K562 (cell line): ENCODE results near the gene ST6GALNAC6. TPM values are rescaled to one million over a fixed set of nuclear protein-coding genes. Genes with fewer than 3 reads are reported as not detected.
A peak's percentile ranks its signal among the peaks of the same experiment; 100 is the strongest.

Experiments
- DMBX1 ChIP-seq: fragments of 250-450 bp; sonication (Bioruptor Pico); IDR thresholded peaks from 2 replicates; pipeline ENCODE4 v1.8.0; 2022; ENCODE audit warnings: inconsistent platforms, mild to moderate bottlenecking, moderate library complexity, borderline replicate concordance
- GABPA ChIP-seq: fragments of 200-800 bp; sonication (Bioruptor generic); conservative IDR thresholded peaks from 2 replicates; pipeline ENCODE4 v1.6.1; 2016; ENCODE audit warnings: low read depth, missing genetic modification characterization, missing compliant biosample characterization
- GATAD2B ChIP-seq: fragments of 450-650 bp; IDR thresholded peaks from 2 replicates; pipeline ENCODE4 v1.6.1; 2017; ENCODE audit warnings: mild to moderate bottlenecking, borderline replicate concordance
- HCFC1 ChIP-seq: IDR thresholded peaks from 2 replicates; pipeline ENCODE4 v1.6.1; 2012; ENCODE audit warnings: low read depth, low read length, improper control_type of control experiment
- KDM5B ChIP-seq: fragments of 200-600 bp; sonication (generic); IDR thresholded peaks from 2 replicates; pipeline ENCODE4 v1.6.1; 2012; ENCODE audit warnings: low read depth, mild to moderate bottlenecking, moderate library complexity, low read length, control low read depth, inconsistent platforms; ENCODE audit not compliant: insufficient replicate concordance
- NFIX ChIP-seq: fragments of 250-450 bp; sonication (Bioruptor Pico); IDR thresholded peaks from 2 replicates; pipeline ENCODE4 v1.4.0; 2020; ENCODE audit warnings: low read depth, mild to moderate bottlenecking, moderate library complexity
- NRF1 ChIP-seq, 2 experiments: fragments of 450-650 bp; IDR thresholded peaks in 1 of 2; conservative IDR thresholded peaks in 1 of 2; 2 replicates each; pipeline ENCODE4 v1.6.1; 2014; ENCODE audit warnings: mild to moderate bottlenecking in 2 of 2
- PHF20 ChIP-seq: fragments of 450-650 bp; IDR thresholded peaks from 2 replicates; pipeline ENCODE4 v1.6.1; 2018; ENCODE audit not compliant: partially characterized antibody
- SRF ChIP-seq, 2 experiments: fragments of 250-450, 450-650 bp in 1 of 2; sonication (Bioruptor Pico) in 1 of 2; sonication (generic) in 1 of 2; formaldehyde crosslinking; IDR thresholded peaks; 2 replicates each; pipeline versions ENCODE4 v1.5.0 to v1.5.1; 2020 to 2022; ENCODE audit warnings: mild to moderate bottlenecking in 1 of 2, missing genetic modification reagents in 1 of 2
- ZFP1 ChIP-seq: fragments of 450-650 bp; formaldehyde crosslinking; IDR thresholded peaks from 2 replicates; pipeline ENCODE4 v1.4.0; 2020; ENCODE audit warnings: mild to moderate bottlenecking, mixed read lengths
- polyA plus RNA-seq, 8 experiments: library from polyadenylated mRNA; depleted of rRNA in 4 of 8; stranded (reverse) in 5 of 8; unstranded in 3 of 8; fragments of >200 nt; fragmentation: Nextera tagmentation in 2 of 8; fragmentation: Illumina TruSeq in 1 of 8; extraction: Ambion mirVana in 2 of 8; extraction: Trizol in 1 of 8; gene quantifications; 2 replicates each; pipeline versions ENCODE4 v1.2.1 to v1.2.3, GENCODE V29; 2011 to 2014; ENCODE audit warnings: inconsistent platforms in 1 of 8, missing spikeins in 1 of 8
- total RNA-seq, 7 experiments: library from RNA; depleted of rRNA in 6 of 7; stranded (reverse); fragments of >200 nt in 6 of 7; fragmentation: Illumina TruSeq in 2 of 7; extraction: Trizol in 2 of 7; gene quantifications; 2 replicates each; pipeline versions ENCODE4 v1.2.1 to v1.2.3, GENCODE V29; 2011 to 2021; ENCODE audit warnings: low replicate concordance in 1 of 7
- TF ChIP-seq, protein P1 (sequence below): fragments of 250-450 bp; sonication (Bioruptor Pico); IDR thresholded peaks from 2 replicates; pipeline ENCODE4 v1.4.0; 2020; ENCODE audit warnings: mild to moderate bottlenecking, moderate library complexity, borderline replicate concordance
- TF ChIP-seq, protein P2 (sequence below): IDR thresholded peaks from 2 replicates; pipeline ENCODE4 v1.6.1; 2011; ENCODE audit not compliant: insufficient read length; ENCODE audit errors: extremely low read depth
- TF ChIP-seq, protein P3 (sequence below): fragments of 450-650 bp; IDR thresholded peaks from 2 replicates; pipeline ENCODE4 v1.6.1; 2016; ENCODE audit warnings: low read depth

ST6GALNAC6 gene
- total and polyA plus RNA-seq, 9 of the 15 experiments (the other 6 are each of a cell fraction or from before 2014, with no cell fraction given) = 0.13 to 23.0 (median 14.5) TPM

DNA sequence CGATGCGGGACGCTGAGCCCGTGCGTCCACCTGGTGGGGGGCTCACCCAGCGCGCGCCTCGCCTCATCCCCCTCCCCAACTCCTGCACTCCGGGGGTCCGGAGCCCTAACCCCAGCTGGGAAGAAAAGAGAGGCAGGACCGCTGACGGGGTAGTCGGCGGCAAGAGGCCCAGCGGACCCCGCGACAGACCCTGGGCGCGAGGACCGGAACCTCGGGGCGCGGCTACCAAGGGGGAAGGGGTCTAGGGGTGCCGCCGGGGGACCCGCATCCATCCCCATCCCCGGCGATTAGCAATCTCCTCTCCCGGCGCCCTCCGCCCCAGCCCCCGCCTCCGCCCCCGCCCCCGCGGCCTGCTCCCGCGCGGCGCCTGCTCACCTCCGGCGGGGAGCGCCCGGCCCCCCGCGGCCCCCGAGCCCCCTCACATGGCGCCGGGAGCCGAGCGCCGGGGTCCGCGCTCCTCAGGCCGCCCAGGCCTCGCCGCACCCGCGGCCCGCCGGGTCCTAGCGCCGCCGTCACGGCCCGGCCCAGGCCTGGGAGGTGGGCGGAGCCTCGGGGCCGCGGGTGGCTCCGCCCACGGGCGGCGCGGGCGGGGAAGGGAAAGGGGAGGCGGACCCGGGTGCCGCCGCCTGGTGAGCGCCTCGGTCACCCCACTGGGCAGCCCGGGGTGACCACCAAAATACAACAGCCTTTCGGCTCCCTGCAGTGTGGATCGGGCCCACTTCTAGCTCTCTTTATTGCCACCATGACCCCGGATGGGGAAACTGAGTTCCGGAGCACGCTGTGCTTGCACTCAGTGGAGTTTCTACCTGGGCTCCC is at the start of gene ST6GALNAC6 (continued):
- TF ChIP-seq, protein P1, sequence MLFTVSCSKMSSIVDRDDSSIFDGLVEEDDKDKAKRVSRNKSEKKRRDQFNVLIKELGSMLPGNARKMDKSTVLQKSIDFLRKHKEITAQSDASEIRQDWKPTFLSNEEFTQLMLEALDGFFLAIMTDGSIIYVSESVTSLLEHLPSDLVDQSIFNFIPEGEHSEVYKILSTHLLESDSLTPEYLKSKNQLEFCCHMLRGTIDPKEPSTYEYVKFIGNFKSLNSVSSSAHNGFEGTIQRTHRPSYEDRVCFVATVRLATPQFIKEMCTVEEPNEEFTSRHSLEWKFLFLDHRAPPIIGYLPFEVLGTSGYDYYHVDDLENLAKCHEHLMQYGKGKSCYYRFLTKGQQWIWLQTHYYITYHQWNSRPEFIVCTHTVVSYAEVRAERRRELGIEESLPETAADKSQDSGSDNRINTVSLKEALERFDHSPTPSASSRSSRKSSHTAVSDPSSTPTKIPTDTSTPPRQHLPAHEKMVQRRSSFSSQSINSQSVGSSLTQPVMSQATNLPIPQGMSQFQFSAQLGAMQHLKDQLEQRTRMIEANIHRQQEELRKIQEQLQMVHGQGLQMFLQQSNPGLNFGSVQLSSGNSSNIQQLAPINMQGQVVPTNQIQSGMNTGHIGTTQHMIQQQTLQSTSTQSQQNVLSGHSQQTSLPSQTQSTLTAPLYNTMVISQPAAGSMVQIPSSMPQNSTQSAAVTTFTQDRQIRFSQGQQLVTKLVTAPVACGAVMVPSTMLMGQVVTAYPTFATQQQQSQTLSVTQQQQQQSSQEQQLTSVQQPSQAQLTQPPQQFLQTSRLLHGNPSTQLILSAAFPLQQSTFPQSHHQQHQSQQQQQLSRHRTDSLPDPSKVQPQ (CRISPR knock-in tag) = no peak
- TF ChIP-seq, protein P2, sequence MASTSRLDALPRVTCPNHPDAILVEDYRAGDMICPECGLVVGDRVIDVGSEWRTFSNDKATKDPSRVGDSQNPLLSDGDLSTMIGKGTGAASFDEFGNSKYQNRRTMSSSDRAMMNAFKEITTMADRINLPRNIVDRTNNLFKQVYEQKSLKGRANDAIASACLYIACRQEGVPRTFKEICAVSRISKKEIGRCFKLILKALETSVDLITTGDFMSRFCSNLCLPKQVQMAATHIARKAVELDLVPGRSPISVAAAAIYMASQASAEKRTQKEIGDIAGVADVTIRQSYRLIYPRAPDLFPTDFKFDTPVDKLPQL = no peak
- TF ChIP-seq GABPA = peak; percentile 41
- TF ChIP-seq PHF20 = no peak
- no peak for TF ChIP-seq ZFP1 (CRISPR knock-in tag)
- peak in 1 of 2 experiments; percentile 51; a peak in 3 of 4 replicates for TF ChIP-seq NRF1 (conservative IDR thresholded peaks at IDR 0.05 in 1 of 2, IDR thresholded peaks at IDR 0.05 in 1 of 2)
- TF ChIP-seq KDM5B = peak; percentile 42
- TF ChIP-seq, protein P3, sequence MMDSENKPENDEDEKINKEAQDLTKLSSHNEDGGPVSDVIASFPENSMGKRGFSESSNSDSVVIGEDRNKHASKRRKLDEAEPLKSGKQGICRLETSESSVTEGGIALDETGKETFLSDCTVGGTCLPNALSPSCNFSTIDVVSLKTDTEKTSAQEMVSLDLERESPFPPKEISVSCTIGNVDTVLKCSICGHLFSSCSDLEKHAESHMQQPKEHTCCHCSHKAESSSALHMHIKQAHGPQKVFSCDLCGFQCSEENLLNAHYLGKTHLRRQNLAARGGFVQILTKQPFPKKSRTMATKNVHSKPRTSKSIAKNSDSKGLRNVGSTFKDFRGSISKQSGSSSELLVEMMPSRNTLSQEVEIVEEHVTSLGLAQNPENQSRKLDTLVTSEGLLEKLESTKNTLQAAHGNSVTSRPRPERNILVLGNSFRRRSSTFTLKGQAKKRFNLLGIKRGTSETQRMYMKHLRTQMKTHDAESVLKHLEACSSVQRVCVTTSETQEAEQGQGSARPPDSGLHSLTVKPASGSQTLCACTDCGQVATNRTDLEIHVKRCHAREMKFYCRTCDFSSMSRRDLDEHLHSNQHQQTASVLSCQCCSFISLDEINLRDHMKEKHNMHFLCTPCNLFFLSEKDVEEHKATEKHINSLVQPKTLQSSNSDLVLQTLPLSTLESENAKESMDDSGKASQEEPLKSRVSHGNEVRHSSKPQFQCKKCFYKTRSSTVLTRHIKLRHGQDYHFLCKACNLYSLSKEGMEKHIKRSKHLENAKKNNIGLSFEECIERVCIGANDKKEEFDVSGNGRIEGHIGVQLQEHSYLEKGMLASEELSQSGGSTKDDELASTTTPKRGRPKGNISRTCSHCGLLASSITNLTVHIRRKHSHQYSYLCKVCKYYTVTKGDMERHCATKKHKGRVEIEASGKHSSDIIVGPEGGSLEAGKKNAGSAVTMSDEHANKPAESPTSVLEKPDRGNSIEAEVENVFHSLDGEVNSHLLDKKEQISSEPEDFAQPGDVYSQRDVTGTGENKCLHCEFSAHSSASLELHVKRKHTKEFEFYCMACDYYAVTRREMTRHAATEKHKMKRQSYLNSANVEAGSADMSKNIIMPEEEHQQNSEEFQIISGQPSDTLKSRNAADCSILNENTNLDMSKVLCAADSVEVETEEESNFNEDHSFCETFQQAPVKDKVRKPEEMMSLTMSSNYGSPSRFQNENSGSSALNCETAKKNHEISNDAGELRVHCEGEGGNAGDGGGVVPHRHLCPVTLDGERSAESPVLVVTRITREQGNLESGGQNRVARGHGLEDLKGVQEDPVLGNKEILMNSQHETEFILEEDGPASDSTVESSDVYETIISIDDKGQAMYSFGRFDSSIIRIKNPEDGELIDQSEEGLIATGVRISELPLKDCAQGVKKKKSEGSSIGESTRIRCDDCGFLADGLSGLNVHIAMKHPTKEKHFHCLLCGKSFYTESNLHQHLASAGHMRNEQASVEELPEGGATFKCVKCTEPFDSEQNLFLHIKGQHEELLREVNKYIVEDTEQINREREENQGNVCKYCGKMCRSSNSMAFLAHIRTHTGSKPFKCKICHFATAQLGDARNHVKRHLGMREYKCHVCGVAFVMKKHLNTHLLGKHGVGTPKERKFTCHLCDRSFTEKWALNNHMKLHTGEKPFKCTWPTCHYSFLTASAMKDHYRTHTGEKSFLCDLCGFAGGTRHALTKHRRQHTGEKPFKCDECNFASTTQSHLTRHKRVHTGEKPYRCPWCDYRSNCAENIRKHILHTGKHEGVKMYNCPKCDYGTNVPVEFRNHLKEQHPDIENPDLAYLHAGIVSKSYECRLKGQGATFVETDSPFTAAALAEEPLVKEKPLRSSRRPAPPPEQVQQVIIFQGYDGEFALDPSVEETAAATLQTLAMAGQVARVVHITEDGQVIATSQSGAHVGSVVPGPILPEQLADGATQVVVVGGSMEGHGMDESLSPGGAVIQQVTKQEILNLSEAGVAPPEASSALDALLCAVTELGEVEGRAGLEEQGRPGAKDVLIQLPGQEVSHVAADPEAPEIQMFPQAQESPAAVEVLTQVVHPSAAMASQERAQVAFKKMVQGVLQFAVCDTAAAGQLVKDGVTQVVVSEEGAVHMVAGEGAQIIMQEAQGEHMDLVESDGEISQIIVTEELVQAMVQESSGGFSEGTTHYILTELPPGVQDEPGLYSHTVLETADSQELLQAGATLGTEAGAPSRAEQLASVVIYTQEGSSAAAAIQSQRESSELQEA = no peak
- peak; percentile 88 for TF ChIP-seq GATAD2B
- 0 out of 2 replicates have a peak, but pooled peaks have one; percentile 37 for TF ChIP-seq DMBX1 (CRISPR knock-in tag)
- TF ChIP-seq HCFC1 = peak; percentile 30; the same call in 1 of the 2 replicates
- TF ChIP-seq SRF (CRISPR knock-in tag; IDR thresholded peaks at IDR 0.05) = no peak
- no peak for TF ChIP-seq NFIX (CRISPR knock-in tag)
